ENCODE data around the gene CCDC13.

Gene CCDC13

DNA sequence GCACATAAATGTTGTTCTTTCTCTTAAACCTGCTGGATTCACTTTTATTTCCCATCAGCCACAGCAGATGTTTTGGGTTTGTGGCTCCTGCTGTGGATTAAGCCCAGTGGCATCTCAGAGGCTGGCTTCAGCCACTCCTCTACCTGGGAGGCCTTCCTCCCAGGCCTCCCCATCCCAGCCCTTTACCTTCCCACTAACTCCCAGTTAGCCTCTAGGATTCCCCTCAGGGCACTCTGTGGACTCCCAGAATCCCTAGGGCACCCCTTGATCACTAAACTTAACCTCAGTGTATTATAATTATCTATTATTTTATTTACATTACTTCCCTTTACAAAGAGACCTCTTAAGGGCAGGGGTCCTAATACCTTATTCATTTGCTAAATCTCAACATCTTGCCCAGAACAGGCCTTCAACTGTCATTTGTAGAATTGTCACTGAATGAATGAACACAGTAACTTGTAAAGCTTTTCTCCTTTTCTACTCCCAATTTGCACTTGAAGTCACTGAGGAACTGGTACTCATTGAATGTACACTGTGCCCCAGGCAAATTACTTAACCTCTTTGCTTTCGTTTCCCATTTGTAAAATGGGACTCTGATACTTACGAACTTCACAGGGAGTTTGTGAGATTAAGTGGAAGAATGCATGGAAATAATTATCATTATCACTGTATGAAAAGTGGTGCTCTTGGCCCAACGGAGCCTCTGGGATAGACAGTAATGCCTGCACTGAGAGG is 8.3 kb downstream of the CCDC13 start:
- Histone ChIP-seq H3K4me1 (ENCODE audit: control insufficient read depth, insufficient read depth, low read length) (peaks cover 14% of the 10 kb centered on the region), H3K4me3 (ENCODE audit: low read depth, low read length) (no peak overlapping the region), H3K27me3 (ENCODE audit: control insufficient read depth, insufficient read depth, low read length) (no peaks in the 10 kb centered on the region), H3K36me3 (ENCODE audit: control insufficient read depth, insufficient read depth, low read length) (no peaks in the 10 kb centered on the region), H3K27ac (ENCODE audit: low read depth, low read length) (no peak overlapping the region), H3K9me3 (ENCODE audit: control insufficient read depth, insufficient read depth, low read depth, low read length) (peaks cover 7% of the 10 kb centered on the region; the same call in 1 of the 2 replicates), H3K9ac (ENCODE audit: low read length) (no peak overlapping the region)

DNA sequence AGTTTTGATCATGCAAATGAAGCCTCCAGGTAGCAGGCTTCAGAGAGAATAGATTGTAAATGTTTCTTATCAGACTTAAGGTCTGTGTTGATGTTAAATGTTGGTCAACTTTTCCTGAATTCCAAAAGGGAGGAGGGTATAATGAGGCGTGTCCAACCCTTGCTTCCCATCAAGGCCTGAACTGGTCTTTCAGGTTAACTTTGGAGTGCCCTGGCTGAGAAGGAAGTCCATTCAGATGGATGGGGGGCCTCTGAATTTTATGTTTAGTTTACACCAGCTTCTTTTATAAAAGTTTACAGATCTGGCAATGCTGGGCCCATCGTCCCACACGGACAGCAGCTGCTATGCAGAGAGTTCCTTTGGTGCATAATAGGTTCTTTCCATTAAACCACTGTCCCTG is 8.9 kb downstream of the CCDC13 start:
- Histone ChIP-seq H3K9me3 (ENCODE audit: control insufficient read depth, insufficient read depth, low read depth, low read length) (peaks cover 1% of the 10 kb centered on the region; the same call in 1 of the 2 replicates), H3K4me3 (ENCODE audit: low read depth, low read length) (no peak overlapping the region), H3K27me3 (ENCODE audit: control insufficient read depth, insufficient read depth, low read length) (no peaks in the 10 kb centered on the region), H3K36me3 (ENCODE audit: control insufficient read depth, insufficient read depth, low read length) (no peaks in the 10 kb centered on the region), H3K4me1 (ENCODE audit: control insufficient read depth, insufficient read depth, low read length) (peaks cover 14% of the 10 kb centered on the region), H3K9ac (ENCODE audit: low read length) (no peak overlapping the region), H3K27ac (ENCODE audit: low read depth, low read length) (no peak overlapping the region)

DNA sequence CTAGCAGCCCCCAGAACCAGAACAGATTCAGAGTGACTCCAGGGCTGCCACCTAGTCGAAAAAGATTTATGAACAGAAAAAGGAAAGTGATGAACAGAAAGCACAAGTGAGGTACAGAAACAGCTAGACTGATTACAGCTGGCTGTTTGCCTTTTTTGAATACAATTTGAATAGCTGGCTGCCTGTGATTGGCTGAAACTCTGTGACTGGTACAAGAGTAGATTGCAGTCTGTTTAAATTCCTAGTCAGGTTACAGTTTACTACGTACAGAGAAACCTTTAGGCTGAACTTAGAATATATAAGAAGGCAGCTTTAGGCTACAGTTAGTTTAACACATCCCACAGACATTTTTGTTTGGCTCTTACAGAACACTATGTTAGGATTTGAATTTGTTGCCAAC is 10.0 kb downstream of the CCDC13 start:
- H3K4me1 ChIP-seq (ENCODE audit: control insufficient read depth, insufficient read depth, low read length): peaks cover 14% of the 10 kb centered on the region
- no peaks in the 10 kb centered on the region for H3K36me3 ChIP-seq (ENCODE audit: control insufficient read depth, insufficient read depth, low read length)
- no peaks in the 10 kb centered on the region for H3K27me3 ChIP-seq (ENCODE audit: control insufficient read depth, insufficient read depth, low read length)
- H3K9ac ChIP-seq (ENCODE audit: low read length): no peak overlapping the region
- H3K9me3 ChIP-seq (ENCODE audit: control insufficient read depth, insufficient read depth, low read depth, low read length): no peaks in the 10 kb centered on the region
- H3K27ac ChIP-seq (ENCODE audit: low read depth, low read length): no peak overlapping the region
- no peak overlapping the region for H3K4me3 ChIP-seq (ENCODE audit: low read depth, low read length)

DNA sequence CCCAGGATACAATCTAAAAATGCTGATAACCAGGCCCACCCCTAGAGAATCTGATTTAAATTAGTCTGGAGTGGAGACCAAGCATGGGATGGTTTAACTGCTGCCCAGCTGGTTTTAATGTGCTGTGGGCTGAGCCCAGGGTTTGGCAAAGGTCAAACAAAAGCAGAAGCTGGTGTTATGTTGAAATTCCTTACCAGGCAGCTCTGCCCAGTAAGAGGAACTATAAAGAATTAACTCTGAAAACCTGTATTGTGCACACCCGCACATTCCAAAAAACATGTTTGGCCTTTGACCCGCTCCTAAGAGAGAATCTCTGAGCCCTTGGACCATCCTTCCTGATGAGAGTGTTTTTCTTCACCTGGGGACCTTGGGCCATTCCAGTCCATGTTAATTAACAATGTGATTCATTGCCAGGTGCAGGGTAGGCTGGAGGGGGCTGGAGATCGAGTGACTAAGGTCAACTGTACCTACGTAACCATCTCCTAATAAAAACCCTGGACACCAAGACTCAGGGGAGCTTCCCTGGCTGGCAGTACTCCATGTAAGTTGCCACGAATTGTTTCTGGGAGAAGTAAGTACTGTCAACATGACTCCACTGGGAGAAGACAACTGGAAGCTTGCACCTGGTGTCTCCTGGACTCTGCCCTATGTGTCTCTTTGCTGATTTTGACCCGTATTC is 10.9 kb downstream of the CCDC13 start:
- H3K36me3 ChIP-seq (ENCODE audit: control insufficient read depth, insufficient read depth, low read length): no peaks in the 10 kb centered on the region
- no peak overlapping the region for H3K27ac ChIP-seq (ENCODE audit: low read depth, low read length)
- no peaks in the 10 kb centered on the region for H3K27me3 ChIP-seq (ENCODE audit: control insufficient read depth, insufficient read depth, low read length)
- peaks cover 14% of the 10 kb centered on the region for H3K4me1 ChIP-seq (ENCODE audit: control insufficient read depth, insufficient read depth, low read length)
- no peaks in the 10 kb centered on the region for H3K9me3 ChIP-seq (ENCODE audit: control insufficient read depth, insufficient read depth, low read depth, low read length)
- H3K9ac ChIP-seq (ENCODE audit: low read length): no peak overlapping the region
- no peak overlapping the region for H3K4me3 ChIP-seq (ENCODE audit: low read depth, low read length)

DNA sequence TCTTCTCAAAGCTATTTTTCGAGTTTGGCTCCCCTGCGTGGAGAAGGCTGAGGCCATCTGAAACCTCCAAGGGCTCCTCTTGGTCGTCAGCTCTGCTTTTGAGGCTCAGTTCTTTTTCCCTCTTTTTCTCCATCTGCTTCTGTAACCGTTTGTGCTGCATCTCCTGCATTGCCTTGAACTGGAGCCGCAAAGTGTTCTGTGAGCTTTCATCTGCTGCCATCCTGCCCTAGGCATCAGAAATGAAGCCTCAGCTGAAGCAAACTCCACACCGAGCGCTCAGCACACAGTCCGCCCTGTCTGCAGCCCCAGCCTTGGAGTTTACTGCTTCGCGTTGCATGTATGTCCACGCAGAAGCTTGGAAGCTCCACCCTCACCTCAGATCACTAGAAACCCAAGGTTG is 14.9 kb downstream of the CCDC13 start:
- no peak overlapping the region for H3K27ac ChIP-seq (ENCODE audit: low read depth, low read length)
- no peaks in the 10 kb centered on the region for H3K9me3 ChIP-seq (ENCODE audit: control insufficient read depth, insufficient read depth, low read depth, low read length)
- H3K36me3 ChIP-seq (ENCODE audit: control insufficient read depth, insufficient read depth, low read length): no peaks in the 10 kb centered on the region
- H3K9ac ChIP-seq (ENCODE audit: low read length): no peak overlapping the region
- no peaks in the 10 kb centered on the region for H3K4me1 ChIP-seq (ENCODE audit: control insufficient read depth, insufficient read depth, low read length)
- no peaks in the 10 kb centered on the region for H3K27me3 ChIP-seq (ENCODE audit: control insufficient read depth, insufficient read depth, low read length)
- no peak overlapping the region for H3K4me3 ChIP-seq (ENCODE audit: low read depth, low read length)

DNA sequence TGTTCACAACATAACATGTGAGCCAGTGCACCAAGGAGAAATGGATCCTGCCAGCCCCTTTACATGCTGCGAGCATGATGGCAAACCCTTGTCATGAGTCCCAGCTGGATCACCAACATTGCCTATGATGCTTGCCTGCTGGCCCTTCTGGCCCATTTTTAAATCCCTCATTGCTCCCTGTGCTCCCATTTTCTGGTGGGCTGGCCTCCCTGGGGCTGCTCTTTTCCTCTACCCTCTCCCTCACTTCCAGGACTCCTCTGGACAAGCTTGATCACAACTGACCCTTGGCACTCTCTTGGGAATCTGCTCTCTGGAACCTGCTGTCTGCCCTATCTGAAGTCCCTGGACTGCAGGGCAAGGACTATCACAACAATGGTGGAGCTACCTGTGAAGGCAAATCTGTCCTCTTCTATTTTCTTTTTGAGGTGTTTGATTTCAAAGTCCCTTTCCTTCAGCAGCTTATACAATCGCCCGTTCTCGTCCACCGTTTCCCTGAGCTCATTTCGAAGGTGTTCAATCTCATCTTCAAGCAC is 16.3 kb downstream of the CCDC13 start:
- Histone ChIP-seq H3K27me3 (ENCODE audit: control insufficient read depth, insufficient read depth, low read length) (no peaks in the 10 kb centered on the region), H3K9ac (ENCODE audit: low read length) (no peak overlapping the region), H3K36me3 (ENCODE audit: control insufficient read depth, insufficient read depth, low read length) (no peaks in the 10 kb centered on the region), H3K27ac (ENCODE audit: low read depth, low read length) (no peak overlapping the region), H3K4me1 (ENCODE audit: control insufficient read depth, insufficient read depth, low read length) (no peaks in the 10 kb centered on the region), H3K9me3 (ENCODE audit: control insufficient read depth, insufficient read depth, low read depth, low read length) (no peaks in the 10 kb centered on the region), H3K4me3 (ENCODE audit: low read depth, low read length) (no peak overlapping the region)

DNA sequence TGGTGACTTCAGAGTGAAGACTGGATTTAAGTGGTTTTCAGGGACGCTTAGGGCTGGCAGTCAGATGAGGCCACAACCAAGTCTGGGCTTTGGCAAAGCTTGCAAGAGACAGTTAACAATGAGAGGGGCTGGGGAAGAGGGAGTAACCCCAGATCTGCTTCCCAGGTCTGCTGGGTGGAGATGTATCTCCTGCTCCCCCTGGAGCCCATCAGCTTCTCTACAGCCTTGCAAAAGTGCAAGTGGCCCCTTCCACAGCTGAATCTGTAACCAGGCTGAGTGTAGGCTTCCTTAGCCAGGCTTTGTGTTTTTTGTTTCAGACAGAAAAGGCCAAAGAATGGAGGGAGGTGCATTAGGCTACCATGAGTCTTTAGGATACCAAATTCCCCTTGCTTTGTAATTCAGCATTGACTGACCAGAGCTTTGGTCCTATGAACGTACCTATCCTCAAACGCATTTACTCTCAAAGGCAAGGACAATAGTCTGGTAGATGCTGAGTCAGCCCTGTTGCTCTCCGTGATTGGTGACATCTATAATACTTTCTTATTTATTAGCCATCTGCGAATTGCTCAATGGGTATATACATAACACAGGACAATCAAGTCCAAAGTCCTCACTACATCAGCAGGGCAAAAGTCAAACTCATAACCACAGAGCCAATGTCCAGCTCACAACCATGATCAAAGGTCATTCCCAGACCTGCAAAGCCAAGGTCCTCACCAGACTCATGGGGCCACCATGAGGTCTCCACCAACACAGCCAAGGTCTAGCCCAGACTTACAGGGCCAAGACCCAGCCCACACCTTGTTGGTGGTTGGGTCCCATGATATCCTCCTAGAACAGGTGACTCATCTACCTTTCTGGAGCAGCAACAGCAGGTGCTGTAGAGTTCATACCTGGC is 17.1 kb downstream of the CCDC13 start:
- no peaks in the 10 kb centered on the region for H3K4me1 ChIP-seq (ENCODE audit: control insufficient read depth, insufficient read depth, low read length)
- H3K27ac ChIP-seq (ENCODE audit: low read depth, low read length): no peak overlapping the region
- H3K4me3 ChIP-seq (ENCODE audit: low read depth, low read length): no peak overlapping the region
- no peaks in the 10 kb centered on the region for H3K27me3 ChIP-seq (ENCODE audit: control insufficient read depth, insufficient read depth, low read length)
- H3K9me3 ChIP-seq (ENCODE audit: control insufficient read depth, insufficient read depth, low read depth, low read length): no peaks in the 10 kb centered on the region
- no peak overlapping the region for H3K9ac ChIP-seq (ENCODE audit: low read length)
- no peaks in the 10 kb centered on the region for H3K36me3 ChIP-seq (ENCODE audit: control insufficient read depth, insufficient read depth, low read length)

DNA sequence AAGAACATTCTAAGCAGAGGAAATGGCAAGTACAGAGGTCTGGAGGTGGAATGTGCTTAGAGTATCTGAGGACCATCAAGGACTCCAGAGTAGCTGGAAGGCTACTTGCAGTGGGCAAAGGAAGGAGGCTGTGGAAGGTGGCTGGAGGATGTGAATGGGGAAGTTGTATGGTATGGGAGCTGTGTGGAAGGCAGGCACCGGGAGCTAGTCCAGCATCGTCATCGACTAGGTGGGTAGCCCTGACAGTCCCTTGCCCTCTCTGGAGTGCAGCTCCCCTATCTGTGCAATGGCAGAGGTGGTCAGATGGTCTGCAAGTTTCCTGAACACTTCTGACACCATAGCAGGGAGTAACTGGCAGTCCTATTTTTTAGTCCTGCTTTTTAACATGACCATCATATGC is 19.3 kb downstream of the CCDC13 start:
- H3K27me3 ChIP-seq (ENCODE audit: control insufficient read depth, insufficient read depth, low read length): no peaks in the 10 kb centered on the region
- no peak overlapping the region for H3K27ac ChIP-seq (ENCODE audit: low read depth, low read length)
- H3K4me3 ChIP-seq (ENCODE audit: low read depth, low read length): no peak overlapping the region
- H3K9me3 ChIP-seq (ENCODE audit: control insufficient read depth, insufficient read depth, low read depth, low read length): no peaks in the 10 kb centered on the region
- peaks cover 8% of the 10 kb centered on the region; the same call in 1 of the 2 replicates for H3K4me1 ChIP-seq (ENCODE audit: control insufficient read depth, insufficient read depth, low read length)
- H3K9ac ChIP-seq (ENCODE audit: low read length): no peak overlapping the region
- no peaks in the 10 kb centered on the region for H3K36me3 ChIP-seq (ENCODE audit: control insufficient read depth, insufficient read depth, low read length)

DNA sequence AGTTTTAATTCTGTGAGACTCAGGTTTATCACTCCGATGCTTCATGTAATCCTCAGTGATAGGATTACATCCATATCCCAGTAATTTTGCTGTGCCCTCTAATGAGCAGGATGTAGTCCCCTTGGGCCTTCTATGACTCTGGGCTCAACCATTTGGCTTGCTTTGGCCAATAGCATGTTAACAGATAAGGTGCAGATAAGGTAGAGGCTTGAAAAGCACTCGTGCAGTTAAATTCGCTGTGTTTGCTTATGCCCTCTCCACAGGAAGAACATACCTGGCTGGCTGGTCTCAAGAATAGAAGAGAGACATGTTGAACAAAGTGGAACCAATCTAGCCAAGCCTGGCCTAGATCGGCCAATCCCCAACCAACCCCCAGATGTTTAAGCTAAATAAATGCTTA is 20.1 kb downstream of the CCDC13 start:
- Histone ChIP-seq H3K27me3 (ENCODE audit: control insufficient read depth, insufficient read depth, low read length) (no peaks in the 10 kb centered on the region), H3K9me3 (ENCODE audit: control insufficient read depth, insufficient read depth, low read depth, low read length) (no peaks in the 10 kb centered on the region), H3K9ac (ENCODE audit: low read length) (no peak overlapping the region), H3K4me3 (ENCODE audit: low read depth, low read length) (no peak overlapping the region), H3K4me1 (ENCODE audit: control insufficient read depth, insufficient read depth, low read length) (peaks cover 8% of the 10 kb centered on the region; the same call in 1 of the 2 replicates), H3K36me3 (ENCODE audit: control insufficient read depth, insufficient read depth, low read length) (no peaks in the 10 kb centered on the region), H3K27ac (ENCODE audit: low read depth, low read length) (no peak overlapping the region)

DNA sequence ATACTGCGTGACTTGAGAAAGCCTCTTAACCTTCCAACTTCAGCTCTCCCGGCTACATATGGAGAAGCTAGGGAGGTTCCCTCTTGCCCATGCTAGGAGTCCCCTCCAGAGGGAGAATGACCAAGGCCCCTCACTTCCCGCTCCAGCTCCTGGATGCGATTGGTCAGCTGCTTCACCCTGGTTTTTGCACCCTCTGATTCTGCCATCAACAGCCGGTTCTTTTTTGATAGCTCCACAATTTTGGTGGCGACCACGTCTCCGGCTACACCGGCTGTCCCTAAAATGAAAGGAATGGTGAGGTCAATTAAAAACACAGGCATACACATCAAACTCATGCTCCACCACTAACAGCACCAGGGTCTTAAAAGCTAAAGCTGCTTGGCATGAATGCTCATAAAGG is 20.6 kb downstream of the CCDC13 start:
- Histone ChIP-seq H3K9me3 (ENCODE audit: control insufficient read depth, insufficient read depth, low read depth, low read length) (no peaks in the 10 kb centered on the region), H3K4me1 (ENCODE audit: control insufficient read depth, insufficient read depth, low read length) (peaks cover 8% of the 10 kb centered on the region; the same call in 1 of the 2 replicates), H3K36me3 (ENCODE audit: control insufficient read depth, insufficient read depth, low read length) (no peaks in the 10 kb centered on the region), H3K27me3 (ENCODE audit: control insufficient read depth, insufficient read depth, low read length) (no peaks in the 10 kb centered on the region), H3K9ac (ENCODE audit: low read length) (no peak overlapping the region), H3K4me3 (ENCODE audit: low read depth, low read length) (no peak overlapping the region), H3K27ac (ENCODE audit: low read depth, low read length) (no peak overlapping the region)

All from HUES6 (cell line).